ENCODE measurements around the gene GGACT.

Gene GGACT

DNA sequence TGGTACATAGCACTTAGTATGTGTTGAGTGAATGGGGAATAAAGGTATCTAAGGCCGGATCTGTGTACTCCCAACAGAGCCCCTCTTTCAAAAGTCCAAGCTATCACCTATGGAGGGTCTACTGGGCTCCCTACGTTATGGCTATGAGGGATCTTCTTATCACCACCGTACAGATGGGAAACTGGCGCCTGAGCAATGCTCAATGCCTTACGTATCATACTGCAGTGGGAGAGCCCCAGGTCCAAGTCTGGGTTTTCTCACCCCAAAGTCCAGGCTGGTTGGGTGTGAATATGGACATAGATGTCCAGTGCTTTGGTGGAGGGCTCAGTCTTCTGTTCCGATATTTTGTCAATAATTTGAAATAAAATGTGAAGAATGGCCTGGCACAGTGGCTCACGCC lies 13.1 kb upstream of the GGACT start:
- Histone ChIP-seq H3K4me3 (no peak overlapping the region), H3K27ac (no peak overlapping the region)
- TF ChIP-seq, protein P1, sequence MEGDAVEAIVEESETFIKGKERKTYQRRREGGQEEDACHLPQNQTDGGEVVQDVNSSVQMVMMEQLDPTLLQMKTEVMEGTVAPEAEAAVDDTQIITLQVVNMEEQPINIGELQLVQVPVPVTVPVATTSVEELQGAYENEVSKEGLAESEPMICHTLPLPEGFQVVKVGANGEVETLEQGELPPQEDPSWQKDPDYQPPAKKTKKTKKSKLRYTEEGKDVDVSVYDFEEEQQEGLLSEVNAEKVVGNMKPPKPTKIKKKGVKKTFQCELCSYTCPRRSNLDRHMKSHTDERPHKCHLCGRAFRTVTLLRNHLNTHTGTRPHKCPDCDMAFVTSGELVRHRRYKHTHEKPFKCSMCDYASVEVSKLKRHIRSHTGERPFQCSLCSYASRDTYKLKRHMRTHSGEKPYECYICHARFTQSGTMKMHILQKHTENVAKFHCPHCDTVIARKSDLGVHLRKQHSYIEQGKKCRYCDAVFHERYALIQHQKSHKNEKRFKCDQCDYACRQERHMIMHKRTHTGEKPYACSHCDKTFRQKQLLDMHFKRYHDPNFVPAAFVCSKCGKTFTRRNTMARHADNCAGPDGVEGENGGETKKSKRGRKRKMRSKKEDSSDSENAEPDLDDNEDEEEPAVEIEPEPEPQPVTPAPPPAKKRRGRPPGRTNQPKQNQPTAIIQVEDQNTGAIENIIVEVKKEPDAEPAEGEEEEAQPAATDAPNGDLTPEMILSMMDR (IDR thresholded peaks at IDR 0.05), result no peak

DNA sequence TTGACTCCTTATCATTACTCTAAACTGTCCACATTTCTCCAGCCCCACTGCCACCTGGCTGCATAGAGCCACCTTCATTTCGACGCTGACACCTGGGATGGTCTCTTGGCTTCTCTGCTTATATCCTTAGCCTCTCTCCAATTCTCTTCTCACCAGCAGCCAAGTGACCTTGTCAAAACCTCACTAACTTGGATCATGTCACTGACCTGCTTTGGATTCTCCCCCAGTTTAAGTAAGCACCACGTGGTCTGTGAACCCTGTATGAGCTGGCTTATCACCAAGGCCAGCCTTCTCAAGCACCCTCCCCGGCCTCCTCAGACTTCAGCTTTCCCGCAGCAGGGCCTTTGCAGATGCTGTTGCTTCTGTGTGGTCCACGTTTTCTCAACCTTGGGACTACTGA lies 12.3 kb upstream of the GGACT start:
- TF ChIP-seq, protein P1 (IDR thresholded peaks at IDR 0.05), result no peak
- Histone ChIP-seq H3K27ac (no peak overlapping the region), H3K4me3 (no peak overlapping the region)
- DNase-seq (ENCODE audit: low spot score), result no peak

More for the DNA sequence above, 13.1 kb upstream of the GGACT start:
- no peak for DNase-seq (ENCODE audit: low spot score)

DNA sequence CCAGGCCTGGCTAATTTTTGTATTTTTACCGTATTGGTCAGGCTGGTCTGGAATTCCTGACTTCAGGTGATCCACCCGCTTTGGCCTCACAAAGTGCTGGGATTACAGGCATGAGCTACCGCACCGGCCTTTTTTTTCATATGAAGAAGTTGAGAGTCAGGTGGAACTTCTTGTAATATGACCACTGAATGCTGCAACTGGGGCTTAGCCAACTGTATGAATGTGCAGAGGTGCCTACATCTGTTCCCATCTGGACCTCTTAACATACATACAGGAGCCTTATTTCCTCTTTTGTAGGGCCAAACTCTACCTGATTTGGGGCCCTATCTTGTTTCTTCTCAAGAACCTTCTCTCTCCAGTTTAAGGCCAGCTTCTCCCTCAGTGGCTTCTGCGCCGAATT lies 11.9 kb upstream of the GGACT start:
- Histone ChIP-seq H3K27ac (no peak overlapping the region), H3K4me3 (no peak overlapping the region)
- TF ChIP-seq, protein P1 (IDR thresholded peaks at IDR 0.05), result no peak

DNA sequence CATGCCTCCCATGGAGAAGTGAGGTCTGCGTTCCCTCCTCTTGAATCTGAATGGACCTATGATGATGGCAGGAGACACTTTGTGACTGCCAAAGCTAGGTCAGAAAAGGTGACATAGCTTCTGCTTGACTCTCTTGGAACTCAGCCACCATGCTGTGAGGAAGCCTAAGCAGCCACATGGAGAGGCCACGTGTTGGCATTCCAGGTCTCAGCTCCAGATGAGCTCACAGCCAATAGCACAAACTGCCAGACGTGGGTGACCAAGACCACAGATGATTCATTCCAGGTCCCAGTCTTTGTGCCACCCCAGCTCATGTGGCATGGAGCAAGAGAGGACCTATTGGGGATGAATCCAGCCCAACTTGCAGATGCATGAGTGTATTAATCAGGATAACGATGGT lies 8.7 kb upstream of the GGACT start:
- Histone ChIP-seq H3K27ac (no peak overlapping the region), H3K4me3 (no peak overlapping the region)
- TF ChIP-seq, protein P1 (IDR thresholded peaks at IDR 0.05), result no peak
- no peak for DNase-seq (ENCODE audit: low spot score)

More for the DNA sequence above, 11.9 kb upstream of the GGACT start:
- no peak for DNase-seq (ENCODE audit: low spot score)

DNA sequence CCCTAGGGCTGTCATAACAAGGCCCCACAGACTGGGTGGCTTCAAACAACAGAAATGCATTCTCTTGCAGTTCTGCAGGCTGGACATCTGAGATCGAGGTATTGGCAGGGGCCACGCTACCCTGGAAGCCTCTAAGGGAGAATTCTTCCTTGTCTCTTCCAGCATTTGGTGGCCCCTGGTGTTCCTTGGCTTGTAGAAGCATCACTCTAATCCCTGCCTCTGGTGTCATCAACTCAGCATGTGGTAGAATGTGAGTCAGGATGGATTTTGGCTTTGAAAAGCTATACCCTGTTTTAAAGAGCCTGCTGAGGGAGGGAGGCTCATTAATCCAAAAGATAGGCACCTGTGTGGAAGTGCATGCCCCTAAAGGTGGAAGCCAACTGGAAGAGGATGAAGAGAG lies 7.9 kb upstream of the GGACT start:
- TF ChIP-seq, protein P1 (IDR thresholded peaks at IDR 0.05), result no peak
- Histone ChIP-seq H3K27ac (no peak overlapping the region), H3K4me3 (no peak overlapping the region)
- DNase-seq (ENCODE audit: low spot score), result no peak

DNA sequence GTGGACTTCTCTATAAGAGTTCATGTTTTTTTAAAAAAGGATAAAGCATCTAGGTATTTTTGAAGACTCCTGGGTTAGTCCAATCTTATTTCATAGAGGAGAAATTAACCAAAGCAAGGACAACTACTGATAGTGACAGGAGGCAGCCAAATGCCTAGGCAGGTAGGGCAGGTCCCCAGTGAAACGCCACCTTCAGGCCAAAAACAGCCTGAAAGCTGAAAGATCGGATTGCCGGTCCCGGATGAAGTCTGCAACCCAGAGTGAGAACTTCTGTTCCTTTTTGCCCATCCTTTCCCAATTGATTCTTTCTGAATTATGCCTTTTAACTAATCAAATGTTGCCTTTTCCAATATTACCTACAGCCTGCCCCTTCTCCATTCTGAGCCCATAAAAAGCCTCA lies 6.1 kb upstream of the GGACT start:
- Histone ChIP-seq H3K27ac (no peak overlapping the region), H3K4me3 (no peak overlapping the region)
- TF ChIP-seq, protein P1 (IDR thresholded peaks at IDR 0.05), result no peak
- DNase-seq (ENCODE audit: low spot score), result no peak

DNA sequence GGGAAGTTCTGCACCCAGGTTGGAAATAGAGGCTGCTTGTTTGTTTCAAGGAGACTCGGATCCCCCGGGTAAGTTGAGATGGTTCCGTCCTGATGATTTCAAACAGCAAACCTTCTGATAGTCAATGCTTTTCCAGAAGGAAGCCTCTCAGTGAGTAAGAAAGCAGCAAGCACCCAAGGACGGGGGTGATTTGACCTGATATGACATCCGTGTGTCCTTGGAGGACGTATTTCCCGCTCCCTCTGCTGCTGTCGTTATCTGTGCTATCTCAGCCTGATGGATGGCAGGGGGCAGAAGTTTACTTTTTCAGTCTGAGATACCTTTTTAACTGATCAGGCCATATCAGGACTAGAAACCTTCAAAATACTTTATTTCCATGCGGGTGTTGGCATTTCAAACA lies 5.7 kb upstream of the GGACT start:
- DNase-seq (ENCODE audit: low spot score), result no peak
- TF ChIP-seq, protein P1 (IDR thresholded peaks at IDR 0.05), result no peak
- Histone ChIP-seq H3K4me3 (no peak overlapping the region), H3K27ac (no peak overlapping the region)
